Stomach smooth muscle (tissue), 2 donors: ENCODE data around the gene CALCOCO1.

Experiments
- H3K27ac ChIP-seq: one replicate; pipeline ENCODE4 v1.7.0; 2013; ENCODE audit warnings: mild to moderate bottlenecking, low read length, inconsistent platforms
- H3K27me3 ChIP-seq, 2 donors: one replicate each; pipeline ENCODE4 v1.7.0; 2013; ENCODE audit warnings: low read length in 2 of 2; ENCODE audit not compliant: insufficient read depth in 2 of 2, control insufficient read depth in 1 of 2
- H3K36me3 ChIP-seq, 2 donors: one replicate each; pipeline ENCODE4 v1.7.0; 2013; ENCODE audit warnings: low read length in 2 of 2; ENCODE audit not compliant: control insufficient read depth in 2 of 2, insufficient read depth in 2 of 2
- H3K4me1 ChIP-seq: one replicate; pipeline ENCODE4 v1.7.0; 2013; ENCODE audit warnings: low read length; ENCODE audit not compliant: control insufficient read depth, insufficient read depth
- H3K4me3 ChIP-seq, 2 donors: one replicate each; pipeline ENCODE4 v1.7.0; 2013; ENCODE audit warnings: low read length in 2 of 2
- H3K9ac ChIP-seq, 2 donors: one replicate each; pipeline ENCODE4 v1.7.0; 2013; ENCODE audit warnings: low read length in 2 of 2, mild to moderate bottlenecking in 1 of 2
- H3K9me3 ChIP-seq, 2 donors: one replicate each; pipeline ENCODE4 v1.7.0; 2013; ENCODE audit warnings: low read length in 2 of 2; ENCODE audit not compliant: control insufficient read depth in 2 of 2
- donor health status: healthy.
- donor health status: Pancreatic carcinoma.

The CALCOCO1 gene

GRCh38 chr12:53713516-53713915 is 13.7 kb downstream of the CALCOCO1 start:
- Histone ChIP-seq H3K27ac (no peak overlapping the region), H3K4me1 (no peaks in the 10 kb centered on the region), H3K9me3 (no peaks in the 10 kb centered on the region), H3K36me3 (peaks cover 42 to 56% of the 10 kb centered on the region in 2 donors), H3K4me3 (no peak overlapping the region), H3K27me3 (no peaks in the 10 kb centered on the region), H3K9ac (no peak overlapping the region)

- Histone ChIP-seq H3K36me3 (peaks cover 39 to 52% of the 10 kb centered on the region in 2 donors), H3K9me3 (no peaks in the 10 kb centered on the region), H3K27ac (no peak overlapping the region), H3K9ac (no peak overlapping the region), H3K27me3 (peaks cover 0 to 4% of the 10 kb centered on the region in 2 donors), H3K4me3 (no peak overlapping the region), H3K4me1 (no peaks in the 10 kb centered on the region)
Measured at GRCh38 chr12:53712059-53712643, 15.1 kb downstream of the CALCOCO1 start.

GRCh38 chr12:53710091-53710490 is 17.2 kb downstream of the CALCOCO1 start:
- no peaks in the 10 kb centered on the region for H3K4me1 ChIP-seq
- H3K9ac ChIP-seq = no peak overlapping the region
- H3K36me3 ChIP-seq = peaks cover 20 to 33% of the 10 kb centered on the region in 2 donors
- H3K27me3 ChIP-seq = peaks cover 8 to 11% of the 10 kb centered on the region in 2 donors
- H3K27ac ChIP-seq = no peak overlapping the region
- H3K9me3 ChIP-seq = no peaks in the 10 kb centered on the region
- no peak overlapping the region for H3K4me3 ChIP-seq

GRCh38 chr12:53709671-53710070 is 17.6 kb downstream of the CALCOCO1 start:
- Histone ChIP-seq H3K36me3 (peaks cover 16 to 29% of the 10 kb centered on the region in 2 donors), H3K27me3 (peaks cover 9 to 13% of the 10 kb centered on the region in 2 donors), H3K4me3 (no peak overlapping the region), H3K9ac (no peak overlapping the region), H3K4me1 (no peaks in the 10 kb centered on the region), H3K27ac (no peak overlapping the region), H3K9me3 (no peaks in the 10 kb centered on the region)

- Histone ChIP-seq H3K36me3 (no peaks in the 10 kb centered on the region), H3K4me1 (no peaks in the 10 kb centered on the region), H3K4me3 (no peak overlapping the region), H3K27me3 (peaks cover 26 to 27% of the 10 kb centered on the region in 2 donors), H3K9ac (no peak overlapping the region), H3K27ac (no peak overlapping the region), H3K9me3 (no peaks in the 10 kb centered on the region)
Measured at GRCh38 chr12:53706080-53706479, 21.2 kb downstream of the CALCOCO1 start.

- Histone ChIP-seq H3K36me3 (no peaks in the 10 kb centered on the region), H3K27me3 (peaks cover 37 to 49% of the 10 kb centered on the region in 2 donors), H3K4me3 (no peak overlapping the region)
Measured at GRCh38 chr12:53703756-53704155, 23.5 kb downstream of the CALCOCO1 start.

GRCh38 chr12:53701518-53702264 is 25.6 kb downstream of the CALCOCO1 start:
- no peak overlapping the region for H3K27ac ChIP-seq
- no peaks in the 10 kb centered on the region for H3K9me3 ChIP-seq
- H3K36me3 ChIP-seq = no peaks in the 10 kb centered on the region
- no peak overlapping the region for H3K4me3 ChIP-seq
- H3K27me3 ChIP-seq = peaks cover 46 to 64% of the 10 kb centered on the region in 2 donors
- no peak overlapping the region for H3K9ac ChIP-seq
- no peaks in the 10 kb centered on the region for H3K4me1 ChIP-seq

More at GRCh38 chr12:53703756-53704155, 23.5 kb downstream of the CALCOCO1 start:
- Histone ChIP-seq H3K9ac (no peak overlapping the region), H3K9me3 (no peaks in the 10 kb centered on the region), H3K27ac (no peak overlapping the region), H3K4me1 (no peaks in the 10 kb centered on the region)

GRCh38 chr12:53700567-53700966 is 26.7 kb downstream of the CALCOCO1 start:
- Histone ChIP-seq H3K36me3 (no peaks in the 10 kb centered on the region), H3K4me1 (peaks cover 3% of the 10 kb centered on the region), H3K9me3 (no peaks in the 10 kb centered on the region), H3K27me3 (peaks cover 53 to 66% of the 10 kb centered on the region in 2 donors), H3K9ac (no peak overlapping the region), H3K4me3 (no peak overlapping the region), H3K27ac (no peak overlapping the region)

GRCh38 chr12:53699678-53700025 is 27.6 kb downstream of the CALCOCO1 start:
- H3K4me3 ChIP-seq = no peak overlapping the region
- peaks cover 59 to 71% of the 10 kb centered on the region in 2 donors for H3K27me3 ChIP-seq
- peaks cover 3% of the 10 kb centered on the region for H3K4me1 ChIP-seq
- H3K36me3 ChIP-seq = no peaks in the 10 kb centered on the region
- no peak overlapping the region for H3K9ac ChIP-seq
- no peaks in the 10 kb centered on the region for H3K9me3 ChIP-seq
- no peak overlapping the region for H3K27ac ChIP-seq

GRCh38 chr12:53698948-53699677 is 28.1 kb downstream of the CALCOCO1 start:
- H3K9me3 ChIP-seq = no peaks in the 10 kb centered on the region
- no peaks in the 10 kb centered on the region for H3K36me3 ChIP-seq
- H3K27me3 ChIP-seq = peaks cover 63 to 70% of the 10 kb centered on the region in 2 donors
- H3K9ac ChIP-seq = no peak overlapping the region
- no peak overlapping the region for H3K4me3 ChIP-seq
- H3K27ac ChIP-seq = no peak overlapping the region
- H3K4me1 ChIP-seq = peaks cover 3% of the 10 kb centered on the region
